Panc1 (cell line): ENCODE results near the gene SWAP70. TPM values are rescaled to one million over a fixed set of nuclear protein-coding genes. Genes with fewer than 3 reads are reported as not detected.

ENCODE experiments used
- ATAC-seq: fragments of 200-7000 bp; cut with Tn5 transposase; 2 replicates; pipeline ENCODE4 v1.9.1; 2020; ENCODE audit warnings: mild to moderate bottlenecking, moderate library complexity
- BruUV-seq: library from RNA; stranded (reverse); fragments of 400-500 nt; replicated peaks from 2 replicates; lab custom pipeline; 2021; lab: Mats Ljungman, UMichigan
- CTCF ChIA-PET: fragments of 300-600 bp; sonication (Branson Sonifier 250); formaldehyde crosslinking; loops from one replicate; lab custom pipeline; 2022; ENCODE audit warnings: antibody characterized with exemption; lab: Charles Lee
- POLR2A ChIA-PET: fragments of 300-600 bp; sonication (Branson Sonifier 250); formaldehyde crosslinking; loops from one replicate; lab custom pipeline; 2022; ENCODE audit warnings: antibody characterized with exemption; lab: Charles Lee
- DNase-seq: peaks from one replicate; pipeline ENCODE4 v3.0.0-alpha.2; 2010; ENCODE audit warnings: low read depth, low spot score
- H3K27ac ChIP-seq: 2 replicates; pipeline ENCODE4 v1.5.1; 2011; ENCODE audit warnings: mild to moderate bottlenecking, low read length, inconsistent platforms
- H3K27me3 ChIP-seq: fragments of 200-500 bp; sonication (Bioruptor generic); 2 replicates; pipeline ENCODE4 v1.6.0; 2014; ENCODE audit warnings: low read length, inconsistent platforms; ENCODE audit not compliant: control insufficient read depth, insufficient read depth
- H3K36me3 ChIP-seq: fragments of 200-500 bp; sonication (Bioruptor generic); 2 replicates; pipeline ENCODE4 v1.5.1; 2014; ENCODE audit warnings: inconsistent platforms, mild to moderate bottlenecking, low read length, moderate library complexity; ENCODE audit not compliant: control insufficient read depth, insufficient read depth
- H3K4me1 ChIP-seq: 2 replicates; pipeline ENCODE4 v1.5.1; 2011; ENCODE audit warnings: inconsistent platforms, mild to moderate bottlenecking, low read length, moderate library complexity; ENCODE audit not compliant: control insufficient read depth, insufficient read depth
- H3K4me3 ChIP-seq, 2 experiments: 2 replicates each; pipeline ENCODE4 v1.5.1; 2011 to 2012; ENCODE audit warnings: low read depth in 2 of 2, low read length in 2 of 2, mild to moderate bottlenecking in 2 of 2, inconsistent platforms in 1 of 2, moderate library complexity in 1 of 2
- H3K9me3 ChIP-seq: fragments of 200-500 bp; sonication (Bioruptor generic); 2 replicates; pipeline ENCODE4 v1.5.1; 2014; ENCODE audit warnings: low read depth, mild to moderate bottlenecking, inconsistent platforms, low read length, moderate library complexity; ENCODE audit not compliant: control insufficient read depth, insufficient read depth
- CTCF ChIP-seq: fragments of 450-650 bp; IDR thresholded peaks from 2 replicates; pipeline ENCODE4 v1.5.1; 2017; ENCODE audit warnings: mild to moderate bottlenecking
- POLR2AphosphoS5 ChIP-seq: IDR thresholded peaks from 2 replicates; pipeline ENCODE4 v1.6.1; 2012; ENCODE audit warnings: mild to moderate bottlenecking, low read depth, low read length, moderate library complexity
- REST ChIP-seq, 2 experiments: IDR thresholded peaks; 2 replicates each; pipeline ENCODE4 v1.6.1; 2011 to 2012; ENCODE audit warnings: low read depth in 2 of 2, control low read depth in 1 of 2, low read length in 1 of 2, mild to moderate bottlenecking in 1 of 2, moderate library complexity in 1 of 2; ENCODE audit not compliant: insufficient read depth in 1 of 2
- SIN3A ChIP-seq: IDR thresholded peaks from 2 replicates; pipeline ENCODE4 v1.6.1; 2012; ENCODE audit warnings: low read depth, mild to moderate bottlenecking, low read length, moderate library complexity, borderline replicate concordance; ENCODE audit not compliant: insufficient read depth
- TCF7L2 ChIP-seq: IDR thresholded peaks from 2 replicates; pipeline ENCODE4 v1.6.1; 2011; ENCODE audit warnings: mild to moderate bottlenecking, low read depth, low read length, inconsistent platforms
- in situ Hi-C: cut with HindIII; loops from 2 replicates; pipeline ENCODE4 v1.10.0; 2016; ENCODE audit warnings: low sequenced_read_pairs, low pct_unique_long_range_greater_than_20kb
- intact Hi-C: fragments of 100-400 bp; cut with micrococcal nuclease; formaldehyde crosslinking; loops from one replicate; pipeline ENCODE4 v1.10.0; 2022; ENCODE audit not compliant: unreplicated experiment
- total RNA-seq: library from RNA; stranded (reverse); gene quantifications from one replicate; pipeline ENCODE4 v1.2.1, GENCODE V29; 2021; ENCODE audit not compliant: unreplicated experiment

SWAP70 gene
- total RNA-seq, 1 experiment from 2014 or later = 96.0 TPM

- in situ Hi-C loops = loop anchor here (5.0 kb wide), 1 partner anchor 47 kb away; no protein-coding TSS in a partner anchor
- TF ChIP-seq CTCF = no peak
- no peak for TF ChIP-seq POLR2AphosphoS5
- TF ChIP-seq REST (IDR thresholded peaks at IDR 0.05; ENCODE audit: insufficient read depth in 1 of 2, low read depth in 2 of 2, low read length in 1 of 2) = no peak
- TF ChIP-seq TCF7L2 = no peak
- no peak for TF ChIP-seq SIN3A
- no peak for DNase-seq
- ChIA-PET POLR2A (no interaction called here), CTCF (no interaction called here)
- intact Hi-C loops = no loop called here
- H3K36me3 ChIP-seq = no peaks in the 10 kb centered on the region
- no peak overlapping the region for H3K4me3 ChIP-seq
- H3K27ac ChIP-seq = peak overlapping the region; percentile 6; the same call in 1 of the 2 replicates
- peaks cover 5% of the 10 kb centered on the region; the same call in 1 of the 2 replicates for H3K4me1 ChIP-seq
- no peaks in the 10 kb centered on the region for H3K9me3 ChIP-seq
- no peak for ATAC-seq
- BruUV-seq = no TSS peak
- H3K27me3 ChIP-seq = no peaks in the 10 kb centered on the region
These were observed 11.8 kb downstream of the SWAP70 start for GRCh38 chr11:9675691-9676090.

GRCh38 chr11:9677951-9678350 lies 14.1 kb downstream of the SWAP70 start:
- Histone ChIP-seq H3K36me3 (no peaks in the 10 kb centered on the region), H3K27me3 (no peaks in the 10 kb centered on the region), H3K27ac (no peak overlapping the region), H3K4me3 (no peak overlapping the region), H3K9me3 (no peaks in the 10 kb centered on the region), H3K4me1 (peaks cover 7% of the 10 kb centered on the region; the same call in 1 of the 2 replicates)
- DNase-seq = no peak
- TF ChIP-seq TCF7L2 (no peak), SIN3A (no peak), POLR2AphosphoS5 (no peak), CTCF (no peak), REST (IDR thresholded peaks at IDR 0.05; ENCODE audit: insufficient read depth in 1 of 2, low read depth in 2 of 2, low read length in 1 of 2) (no peak)
- intact Hi-C loops = no loop called here
- BruUV-seq = no TSS peak
- in situ Hi-C loops = loop anchor here (5.0 kb wide), 1 partner anchor 44 kb away; no protein-coding TSS in a partner anchor
- ChIA-PET CTCF (no interaction called here), POLR2A (no interaction called here)
- ATAC-seq = no peak
